Thyroid gland (tissue), 4 donors: ENCODE results near the gene ZBP1.

Source experiments
- CTCF ChIP-seq, 6 experiments: fragments of 200-600 bp in 3 of 6; fragments of 450-650 bp in 3 of 6; sonication (generic) in 3 of 6; IDR thresholded peaks; one replicate each; pipeline ENCODE4 v1.5.1; 2016 to 2019; ENCODE audit warnings: antibody characterized with exemption in 6 of 6, mild to moderate bottlenecking in 2 of 6, inconsistent platforms in 1 of 6, moderate library complexity in 1 of 6
- POLR2A ChIP-seq, 2 donors: fragments of 450-650 bp; IDR thresholded peaks; one replicate each; pipeline ENCODE4 v1.6.1; 2017; ENCODE audit warnings: antibody characterized with exemption in 2 of 2, mild to moderate bottlenecking in 2 of 2, moderate library complexity in 1 of 2

DNA sequence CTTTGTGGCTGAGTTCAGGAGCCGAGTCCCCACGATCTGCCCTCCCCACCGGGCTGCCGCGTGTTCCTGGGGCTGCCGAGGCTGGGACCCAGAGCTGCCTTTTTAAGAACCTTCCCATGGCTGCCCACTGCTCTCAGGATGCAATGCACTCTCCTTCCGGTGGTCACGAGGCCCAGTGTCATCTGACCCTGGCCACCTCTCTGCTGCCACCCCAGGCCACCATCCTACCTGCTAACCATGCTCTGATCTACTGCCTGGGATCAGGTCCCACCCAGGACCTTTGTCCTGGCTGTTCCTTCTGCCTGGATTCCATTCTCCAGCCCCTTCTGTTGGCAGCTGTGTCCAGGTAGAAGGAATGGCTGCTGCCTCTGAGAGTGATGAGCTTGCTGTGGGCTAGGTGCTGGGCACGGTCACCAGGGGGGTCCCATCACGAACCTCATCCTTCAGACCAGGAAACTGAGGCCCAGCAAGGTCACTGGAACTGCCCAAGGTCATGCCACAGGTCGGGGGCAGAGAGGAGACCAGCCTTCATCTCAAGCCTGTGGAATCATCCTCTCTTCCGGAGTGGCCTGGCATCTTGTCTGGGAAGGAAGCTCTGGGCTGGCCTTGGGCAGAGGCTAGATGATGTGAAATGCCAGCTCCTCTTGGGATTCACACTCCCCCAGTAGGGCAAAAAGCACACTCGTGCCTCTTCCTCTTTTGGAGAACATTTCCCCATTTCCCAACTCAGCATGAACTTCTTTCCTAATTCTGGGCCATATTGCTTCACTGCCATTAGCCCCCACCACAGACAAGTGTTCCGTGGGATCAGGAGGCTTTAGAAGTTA is 38.8 kb downstream of the ZBP1 start:
- no peak for TF ChIP-seq CTCF (IDR thresholded peaks at IDR 0.05)
- no peak for TF ChIP-seq POLR2A (IDR thresholded peaks at IDR 0.05)
